ENCODE results near the gene ROBO2.

The ROBO2 gene

DNA sequence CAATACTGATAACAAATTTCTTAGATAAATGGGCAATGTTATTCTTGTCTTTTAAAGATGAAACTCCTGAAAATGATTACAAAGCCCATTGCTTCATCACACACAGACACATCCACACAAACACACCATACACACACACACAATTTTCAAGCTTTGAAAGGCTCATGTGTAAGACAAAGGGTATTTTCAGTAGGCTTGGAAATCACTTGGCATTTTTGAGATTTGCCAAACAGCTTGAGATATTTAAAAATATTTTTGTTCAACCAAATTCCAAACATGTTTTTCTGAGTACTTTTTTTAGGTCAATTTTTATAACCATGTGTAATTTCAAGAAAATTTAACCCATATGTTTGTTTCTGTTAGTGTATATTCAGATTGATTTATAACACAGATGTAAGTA, 283.7 kb downstream of the ROBO2 start:
- no peak overlapping the region for H3K27ac ChIP-seq (ENCODE audit: insufficient read depth in 1 of 2, low read depth in 1 of 2, low read length in 2 of 2, poor library complexity in 1 of 2, severe bottlenecking in 2 of 2)
- ChIA-PET CTCF (no interaction called here), POLR2A (no interaction called here)
- no peaks in the 10 kb centered on the region for H3K9me3 ChIP-seq (ENCODE audit: control extremely low read depth in 1 of 5, control insufficient read depth in 4 of 5, insufficient read depth in 2 of 5, low read depth in 1 of 5, low read length in 4 of 5)
- no peak overlapping the region for H3K4me3 ChIP-seq (ENCODE audit: control insufficient read depth in 1 of 7, extremely low read depth in 1 of 7, insufficient read depth in 4 of 7, low read depth in 2 of 7, low read length in 6 of 7)
- DNase-seq = no peak
- no peaks in the 10 kb centered on the region for H3K36me3 ChIP-seq (ENCODE audit: control insufficient read depth in 4 of 4, insufficient read depth in 4 of 4, low read length in 3 of 4)
- no peaks in the 10 kb centered on the region for H3K27me3 ChIP-seq (replicated peaks in 2 of 5; ENCODE audit: control insufficient read depth in 4 of 5, insufficient read depth in 5 of 5, low read length in 4 of 5)
- H3K4me1 ChIP-seq (ENCODE audit: control extremely low read depth in 1 of 4, control insufficient read depth in 4 of 4, insufficient read depth in 4 of 4, low read length in 3 of 4) = no peaks in the 10 kb centered on the region

DNA sequence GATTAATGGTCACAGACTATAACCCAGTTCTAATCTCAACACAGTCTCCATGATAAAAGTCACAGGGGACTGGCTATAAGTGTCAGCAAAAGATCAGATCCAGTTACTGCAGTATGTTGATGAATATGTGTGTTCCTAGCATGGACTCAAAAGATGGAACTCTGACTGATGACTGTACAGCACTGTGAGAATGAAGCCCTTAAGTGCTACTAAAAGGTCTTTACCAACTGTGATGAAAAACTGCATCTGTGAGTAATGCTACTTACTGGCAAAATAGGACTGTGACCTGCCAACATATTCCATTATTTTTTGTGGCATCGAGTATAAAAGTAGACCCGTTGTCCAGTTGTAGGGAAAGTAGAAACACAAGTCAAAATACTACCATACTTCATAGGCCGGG, 284.2 kb downstream of the ROBO2 start:
- H3K27me3 ChIP-seq (replicated peaks in 2 of 5; ENCODE audit: control insufficient read depth in 4 of 5, insufficient read depth in 5 of 5, low read length in 4 of 5) = no peaks in the 10 kb centered on the region
- H3K27ac ChIP-seq (ENCODE audit: insufficient read depth in 1 of 2, low read depth in 1 of 2, low read length in 2 of 2, poor library complexity in 1 of 2, severe bottlenecking in 2 of 2) = no peak overlapping the region
- 80% methylated on average over 1 of the region's 3 CpGs for WGBS (ENCODE audit: insufficient coverage)
- H3K4me1 ChIP-seq (ENCODE audit: control extremely low read depth in 1 of 4, control insufficient read depth in 4 of 4, insufficient read depth in 4 of 4, low read length in 3 of 4) = no peaks in the 10 kb centered on the region
- DNase-seq = no peak
- H3K36me3 ChIP-seq (ENCODE audit: control insufficient read depth in 4 of 4, insufficient read depth in 4 of 4, low read length in 3 of 4) = no peaks in the 10 kb centered on the region
- ChIA-PET CTCF (no interaction called here), POLR2A (no interaction called here)
- H3K4me3 ChIP-seq (ENCODE audit: control insufficient read depth in 1 of 7, extremely low read depth in 1 of 7, insufficient read depth in 4 of 7, low read depth in 2 of 7, low read length in 6 of 7) = no peak overlapping the region
- no peaks in the 10 kb centered on the region for H3K9me3 ChIP-seq (ENCODE audit: control extremely low read depth in 1 of 5, control insufficient read depth in 4 of 5, insufficient read depth in 2 of 5, low read depth in 1 of 5, low read length in 4 of 5)

DNA sequence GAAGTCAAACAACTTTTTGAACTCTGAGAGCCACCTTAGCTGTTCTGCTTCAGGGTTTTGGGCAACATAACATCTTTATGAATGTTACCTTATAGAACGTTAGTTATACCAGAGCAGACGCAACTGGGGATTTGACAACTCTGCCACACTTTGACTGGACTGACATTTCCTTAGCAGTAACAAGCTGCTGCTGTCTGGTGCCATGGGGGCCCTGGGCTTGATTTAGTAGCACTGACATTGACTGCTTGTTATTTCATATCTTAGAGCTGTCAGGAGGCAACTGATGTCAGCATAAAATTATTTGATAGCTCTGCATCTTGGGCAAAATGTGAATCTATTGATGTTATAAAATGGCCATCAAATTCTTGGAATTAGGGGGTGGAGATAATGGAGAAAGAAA, 285.4 kb downstream of the ROBO2 start:
- no peaks in the 10 kb centered on the region for H3K27me3 ChIP-seq (replicated peaks in 2 of 5; ENCODE audit: control insufficient read depth in 4 of 5, insufficient read depth in 5 of 5, low read length in 4 of 5)
- no peak overlapping the region for H3K27ac ChIP-seq (ENCODE audit: insufficient read depth in 1 of 2, low read depth in 1 of 2, low read length in 2 of 2, poor library complexity in 1 of 2, severe bottlenecking in 2 of 2)
- no peak for DNase-seq
- no peak overlapping the region for H3K4me3 ChIP-seq (ENCODE audit: control insufficient read depth in 1 of 7, extremely low read depth in 1 of 7, insufficient read depth in 4 of 7, low read depth in 2 of 7, low read length in 6 of 7)
- CTCF ChIA-PET = no interaction called here
- H3K36me3 ChIP-seq (ENCODE audit: control insufficient read depth in 4 of 4, insufficient read depth in 4 of 4, low read length in 3 of 4) = no peaks in the 10 kb centered on the region
- H3K9me3 ChIP-seq (ENCODE audit: control extremely low read depth in 1 of 5, control insufficient read depth in 4 of 5, insufficient read depth in 2 of 5, low read depth in 1 of 5, low read length in 4 of 5) = no peaks in the 10 kb centered on the region
- 96% methylated on average over 2 of the region's 2 CpGs for WGBS (ENCODE audit: insufficient coverage)
- no peaks in the 10 kb centered on the region for H3K4me1 ChIP-seq (ENCODE audit: control extremely low read depth in 1 of 4, control insufficient read depth in 4 of 4, insufficient read depth in 4 of 4, low read length in 3 of 4)
- POLR2A ChIA-PET = no interaction called here

DNA sequence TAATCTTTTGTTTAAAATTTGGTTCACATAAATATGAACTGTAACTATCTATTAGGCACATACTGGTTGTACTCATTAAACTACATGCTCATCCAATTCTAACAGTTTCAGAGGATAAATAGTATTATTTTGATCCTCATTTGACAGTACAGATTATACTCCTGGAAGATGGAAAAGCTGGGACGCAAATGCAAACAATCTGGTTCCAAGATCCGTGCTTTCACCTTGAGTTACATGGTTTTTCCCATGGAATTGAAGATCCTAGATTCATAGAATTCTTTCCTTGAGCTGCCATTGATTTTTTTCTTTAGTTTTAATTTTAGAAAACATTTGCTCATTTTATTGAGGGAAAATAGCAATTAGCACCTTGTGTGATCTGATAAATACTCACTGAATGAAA, 285.8 kb downstream of the ROBO2 start:
- whole genome bisulfite sequencing (ENCODE audit: insufficient coverage) = 100% methylated on average over 2 of the region's 2 CpGs
- CTCF ChIA-PET = no interaction called here
- Histone ChIP-seq H3K27me3 (replicated peaks in 2 of 5; ENCODE audit: control insufficient read depth in 4 of 5, insufficient read depth in 5 of 5, low read length in 4 of 5) (no peaks in the 10 kb centered on the region), H3K27ac (ENCODE audit: insufficient read depth in 1 of 2, low read depth in 1 of 2, low read length in 2 of 2, poor library complexity in 1 of 2, severe bottlenecking in 2 of 2) (no peak overlapping the region), H3K36me3 (ENCODE audit: control insufficient read depth in 4 of 4, insufficient read depth in 4 of 4, low read length in 3 of 4) (no peaks in the 10 kb centered on the region), H3K9me3 (ENCODE audit: control extremely low read depth in 1 of 5, control insufficient read depth in 4 of 5, insufficient read depth in 2 of 5, low read depth in 1 of 5, low read length in 4 of 5) (no peaks in the 10 kb centered on the region), H3K4me3 (ENCODE audit: control insufficient read depth in 1 of 7, extremely low read depth in 1 of 7, insufficient read depth in 4 of 7, low read depth in 2 of 7, low read length in 6 of 7) (no peak overlapping the region), H3K4me1 (ENCODE audit: control extremely low read depth in 1 of 4, control insufficient read depth in 4 of 4, insufficient read depth in 4 of 4, low read length in 3 of 4) (no peaks in the 10 kb centered on the region)
- no peak for DNase-seq
- POLR2A ChIA-PET = no interaction called here

DNA sequence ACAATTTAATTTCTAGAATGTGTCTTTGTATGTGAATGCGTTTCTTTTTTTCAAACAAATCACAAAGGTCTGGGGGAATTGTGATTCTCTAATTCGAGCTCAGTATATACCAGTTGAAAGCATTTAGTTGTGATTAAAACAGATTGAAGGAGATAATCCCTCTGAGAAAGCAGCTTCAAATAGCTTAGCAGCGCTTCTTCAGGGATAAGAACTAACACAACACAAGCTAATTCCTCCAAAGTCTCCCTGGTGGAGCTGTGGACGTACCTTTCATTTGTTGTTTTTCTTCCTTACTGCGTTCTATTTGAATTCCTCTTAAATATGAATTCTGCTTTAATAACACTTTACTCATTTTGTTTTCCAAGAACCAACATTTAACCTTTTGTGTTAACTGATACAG, 286.7 kb downstream of the ROBO2 start:
- CTCF ChIA-PET = no interaction called here

DNA sequence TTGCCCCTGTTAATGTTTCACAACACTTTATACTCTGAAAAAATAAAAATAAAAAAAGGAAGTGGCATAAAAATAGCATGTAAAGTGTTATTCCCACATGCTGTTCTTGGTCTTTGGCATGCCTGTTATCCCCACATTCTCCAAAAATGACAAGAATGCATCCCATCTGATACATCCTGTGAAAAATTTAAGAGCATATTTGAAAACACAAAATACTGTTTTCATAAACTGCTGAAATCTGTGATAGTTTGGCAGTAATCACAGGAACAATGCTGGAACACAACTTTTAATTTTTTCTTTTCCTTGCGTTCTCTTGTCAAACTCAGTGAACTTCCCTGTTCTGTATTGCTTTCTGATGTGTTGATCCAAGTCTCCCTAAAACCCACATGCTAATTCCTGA, 288.8 kb downstream of the ROBO2 start:
- CTCF ChIA-PET = no interaction called here
- Histone ChIP-seq H3K9me3 (ENCODE audit: control extremely low read depth in 1 of 5, control insufficient read depth in 4 of 5, insufficient read depth in 2 of 5, low read depth in 1 of 5, low read length in 4 of 5) (no peaks in the 10 kb centered on the region), H3K27ac (ENCODE audit: insufficient read depth in 1 of 2, low read depth in 1 of 2, low read length in 2 of 2, poor library complexity in 1 of 2, severe bottlenecking in 2 of 2) (no peak overlapping the region), H3K4me3 (ENCODE audit: control insufficient read depth in 1 of 7, extremely low read depth in 1 of 7, insufficient read depth in 4 of 7, low read depth in 2 of 7, low read length in 6 of 7) (no peak overlapping the region), H3K27me3 (replicated peaks in 2 of 5; ENCODE audit: control insufficient read depth in 4 of 5, insufficient read depth in 5 of 5, low read length in 4 of 5) (no peaks in the 10 kb centered on the region), H3K4me1 (ENCODE audit: control extremely low read depth in 1 of 4, control insufficient read depth in 4 of 4, insufficient read depth in 4 of 4, low read length in 3 of 4) (no peaks in the 10 kb centered on the region), H3K36me3 (ENCODE audit: control insufficient read depth in 4 of 4, insufficient read depth in 4 of 4, low read length in 3 of 4) (no peaks in the 10 kb centered on the region)
- POLR2A ChIA-PET = no interaction called here
- no peak for DNase-seq
- WGBS (ENCODE audit: insufficient coverage) = 29% methylated on average over 1 of the region's 1 CpG

More for the DNA sequence above, 286.7 kb downstream of the ROBO2 start:
- POLR2A ChIA-PET = no interaction called here
- no peaks in the 10 kb centered on the region for H3K36me3 ChIP-seq (ENCODE audit: control insufficient read depth in 4 of 4, insufficient read depth in 4 of 4, low read length in 3 of 4)
- WGBS (ENCODE audit: insufficient coverage) = 100% methylated on average over 1 of the region's 5 CpGs
- no peaks in the 10 kb centered on the region for H3K27me3 ChIP-seq (replicated peaks in 2 of 5; ENCODE audit: control insufficient read depth in 4 of 5, insufficient read depth in 5 of 5, low read length in 4 of 5)
- DNase-seq = no peak
- H3K9me3 ChIP-seq (ENCODE audit: control extremely low read depth in 1 of 5, control insufficient read depth in 4 of 5, insufficient read depth in 2 of 5, low read depth in 1 of 5, low read length in 4 of 5) = no peaks in the 10 kb centered on the region
- H3K4me3 ChIP-seq (ENCODE audit: control insufficient read depth in 1 of 7, extremely low read depth in 1 of 7, insufficient read depth in 4 of 7, low read depth in 2 of 7, low read length in 6 of 7) = no peak overlapping the region
- no peaks in the 10 kb centered on the region for H3K4me1 ChIP-seq (ENCODE audit: control extremely low read depth in 1 of 4, control insufficient read depth in 4 of 4, insufficient read depth in 4 of 4, low read length in 3 of 4)
- no peak overlapping the region for H3K27ac ChIP-seq (ENCODE audit: insufficient read depth in 1 of 2, low read depth in 1 of 2, low read length in 2 of 2, poor library complexity in 1 of 2, severe bottlenecking in 2 of 2)

DNA sequence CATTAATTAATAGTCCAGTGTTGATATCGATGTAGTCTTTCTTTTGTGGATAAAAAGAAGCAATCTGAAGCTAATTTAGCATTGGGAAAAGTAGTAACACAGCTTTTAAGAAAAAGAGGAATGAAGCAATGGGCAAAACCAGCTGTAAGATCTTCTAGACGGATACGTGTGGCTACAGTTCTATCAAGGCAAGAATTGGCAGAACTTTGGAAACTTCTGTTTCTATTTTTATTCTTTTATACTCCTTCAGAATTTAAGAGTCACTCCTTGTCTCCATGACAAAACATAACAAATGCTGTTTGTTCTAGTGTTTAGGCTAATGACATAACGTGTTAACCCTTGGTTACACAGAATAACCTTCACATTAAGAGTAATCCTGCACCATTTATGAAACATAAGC, 289.2 kb downstream of the ROBO2 start:
- Histone ChIP-seq H3K27ac (ENCODE audit: insufficient read depth in 1 of 2, low read depth in 1 of 2, low read length in 2 of 2, poor library complexity in 1 of 2, severe bottlenecking in 2 of 2) (no peak overlapping the region), H3K4me1 (ENCODE audit: control extremely low read depth in 1 of 4, control insufficient read depth in 4 of 4, insufficient read depth in 4 of 4, low read length in 3 of 4) (no peaks in the 10 kb centered on the region), H3K9me3 (ENCODE audit: control extremely low read depth in 1 of 5, control insufficient read depth in 4 of 5, insufficient read depth in 2 of 5, low read depth in 1 of 5, low read length in 4 of 5) (no peaks in the 10 kb centered on the region), H3K4me3 (ENCODE audit: control insufficient read depth in 1 of 7, extremely low read depth in 1 of 7, insufficient read depth in 4 of 7, low read depth in 2 of 7, low read length in 6 of 7) (no peak overlapping the region), H3K36me3 (ENCODE audit: control insufficient read depth in 4 of 4, insufficient read depth in 4 of 4, low read length in 3 of 4) (no peaks in the 10 kb centered on the region), H3K27me3 (replicated peaks in 2 of 5; ENCODE audit: control insufficient read depth in 4 of 5, insufficient read depth in 5 of 5, low read length in 4 of 5) (no peaks in the 10 kb centered on the region)
- 80% methylated on average over 1 of the region's 4 CpGs for WGBS (ENCODE audit: insufficient coverage)
- ChIA-PET POLR2A (no interaction called here), CTCF (no interaction called here)
- DNase-seq = no peak

DNA sequence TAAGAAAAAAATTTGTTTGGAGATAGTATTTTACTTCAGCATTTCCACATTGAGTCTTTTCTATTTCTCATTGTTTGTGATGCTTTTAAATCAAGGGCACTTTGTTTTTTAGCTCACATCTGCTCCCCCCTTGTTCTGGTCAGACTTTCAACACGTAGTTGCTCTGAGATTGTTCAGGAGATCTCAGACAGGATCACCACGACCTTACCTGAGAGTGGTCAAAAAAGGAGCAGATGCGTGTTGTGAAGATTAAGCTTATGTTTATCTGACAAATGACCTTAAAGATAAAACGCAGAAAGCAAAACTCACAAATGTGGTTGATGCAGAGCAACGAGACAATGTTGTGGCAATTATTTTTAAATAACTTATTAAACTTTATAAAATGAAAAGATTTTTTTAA, 298.3 kb downstream of the ROBO2 start:
- POLR2A ChIA-PET = no interaction called here
- Histone ChIP-seq H3K4me1 (ENCODE audit: control extremely low read depth in 1 of 4, control insufficient read depth in 4 of 4, insufficient read depth in 4 of 4, low read length in 3 of 4) (no peaks in the 10 kb centered on the region), H3K4me3 (ENCODE audit: control insufficient read depth in 1 of 7, extremely low read depth in 1 of 7, insufficient read depth in 4 of 7, low read depth in 2 of 7, low read length in 6 of 7) (no peak overlapping the region), H3K27ac (ENCODE audit: insufficient read depth in 1 of 2, low read depth in 1 of 2, low read length in 2 of 2, poor library complexity in 1 of 2, severe bottlenecking in 2 of 2) (no peak overlapping the region), H3K27me3 (replicated peaks in 2 of 5; ENCODE audit: control insufficient read depth in 4 of 5, insufficient read depth in 5 of 5, low read length in 4 of 5) (no peaks in the 10 kb centered on the region), H3K9me3 (ENCODE audit: control extremely low read depth in 1 of 5, control insufficient read depth in 4 of 5, insufficient read depth in 2 of 5, low read depth in 1 of 5, low read length in 4 of 5) (no peaks in the 10 kb centered on the region), H3K36me3 (ENCODE audit: control insufficient read depth in 4 of 4, insufficient read depth in 4 of 4, low read length in 3 of 4) (no peaks in the 10 kb centered on the region)
- 100% methylated on average over 3 of the region's 5 CpGs for WGBS (ENCODE audit: insufficient coverage)
- CTCF ChIA-PET = no interaction called here
- DNase-seq = no peak

Data from common myeloid progenitor, CD34-positive (primary cell).